IMR-90 (cell line): ENCODE data around the gene EAF1. TPM values are rescaled to one million over a fixed set of nuclear protein-coding genes. Genes with fewer than 3 reads are reported as not detected.
"Not testable (repeated sequence)": the region's sequence is repeated elsewhere in the genome, so short reads cannot be mapped to it uniquely, and the experiment has no call there.

Experiments used
- ATAC-seq: fragments of 200-7000 bp; cut with Tn5 transposase; 2 replicates; pipeline ENCODE4 v1.9.1; 2020; ENCODE audit warnings: low read depth, mild to moderate bottlenecking, moderate library complexity
- BruUV-seq: library from RNA; stranded (reverse); fragments of 400-500 nt; replicated peaks from 2 replicates; lab custom pipeline; 2021; lab: Mats Ljungman, UMichigan
- CTCF ChIA-PET: fragments of 300-600 bp; formaldehyde crosslinking; extraction: SDS; loops from one replicate; lab custom pipeline; 2021; ENCODE audit warnings: antibody characterized with exemption; lab: Yijun Ruan, JAX
- POLR2A ChIA-PET: fragments of 300-600 bp; sonication (Branson Sonifier 250); formaldehyde crosslinking; loops from one replicate; lab custom pipeline; 2022; ENCODE audit warnings: antibody characterized with exemption; ENCODE audit not compliant: unreplicated experiment; lab: Charles Lee
- DNase-seq: peaks from one replicate; pipeline ENCODE4 v3.0.0; 2013
- H2AFZ ChIP-seq: replicated peaks from 2 replicates; pipeline ENCODE3; 2013; ENCODE audit warnings: low read length, mild to moderate bottlenecking; ENCODE audit not compliant: poor library complexity
- H2AK5ac ChIP-seq: 2 replicates; pipeline ENCODE4 v1.6.1; 2013; ENCODE audit warnings: low read depth, low read length, inconsistent platforms
- H2AK9ac ChIP-seq: replicated peaks from 2 replicates; pipeline ENCODE3; 2013; ENCODE audit warnings: mild to moderate bottlenecking, low read depth, low read length, moderate library complexity; ENCODE audit not compliant: poor library complexity
- H2BK120ac ChIP-seq: 2 replicates; pipeline ENCODE4 v1.6.1; 2013; ENCODE audit warnings: low read depth, low read length, inconsistent platforms
- H2BK15ac ChIP-seq: 3 replicates; pipeline ENCODE4 v1.6.1; 2013; ENCODE audit warnings: low read depth, low read length, inconsistent platforms
- H2BK20ac ChIP-seq: 2 replicates; pipeline ENCODE4 v1.6.1; 2013; ENCODE audit warnings: low read depth, mild to moderate bottlenecking, inconsistent platforms, low read length, moderate library complexity
- H2BK5ac ChIP-seq: 2 replicates; pipeline ENCODE4 v1.6.1; 2013; ENCODE audit warnings: mild to moderate bottlenecking, low read depth, low read length, inconsistent platforms; ENCODE audit not compliant: poor library complexity, severe bottlenecking
- H3K14ac ChIP-seq: replicated peaks from 2 replicates; pipeline ENCODE4 v1.6.1; 2013; ENCODE audit warnings: low read depth, low read length, inconsistent platforms
- H3K18ac ChIP-seq: 2 replicates; pipeline ENCODE4 v1.6.1; 2013; ENCODE audit warnings: low read depth, low read length, control low read depth
- H3K23ac ChIP-seq: 2 replicates; pipeline ENCODE4 v1.6.1; 2013; ENCODE audit warnings: low read depth, low read length, inconsistent platforms
- H3K27ac ChIP-seq: 2 replicates; pipeline ENCODE4 v1.5.1; 2013; ENCODE audit warnings: mild to moderate bottlenecking, control low read depth, low read length; ENCODE audit not compliant: insufficient read depth
- H3K27me3 ChIP-seq: 2 replicates; pipeline ENCODE4 v1.6.1; 2013; ENCODE audit warnings: low read length; ENCODE audit not compliant: control insufficient read depth, insufficient read depth
- H3K36me3 ChIP-seq: 2 replicates; pipeline ENCODE4 v1.6.1; 2013; ENCODE audit warnings: low read length, mixed read lengths; ENCODE audit not compliant: control insufficient read depth, insufficient read depth
- H3K4ac ChIP-seq: 2 replicates; pipeline ENCODE4 v1.6.1; 2013; ENCODE audit warnings: low read depth, low read length, inconsistent platforms
- H3K4me1 ChIP-seq: 2 replicates; pipeline ENCODE4 v1.6.1; 2013; ENCODE audit warnings: low read length, mixed read lengths; ENCODE audit not compliant: control insufficient read depth, insufficient read depth
- H3K4me2 ChIP-seq: 2 replicates; pipeline ENCODE4 v1.6.1; 2013; ENCODE audit warnings: low read depth, mild to moderate bottlenecking, control low read depth, low read length, moderate library complexity
- H3K4me3 ChIP-seq: 2 replicates; pipeline ENCODE4 v1.5.1; 2013; ENCODE audit warnings: low read depth, mild to moderate bottlenecking, control low read depth, low read length, moderate library complexity; ENCODE audit not compliant: insufficient read depth
- H3K56ac ChIP-seq: 2 replicates; pipeline ENCODE4 v1.6.1; 2013; ENCODE audit warnings: low read length, inconsistent platforms; ENCODE audit not compliant: insufficient read depth; ENCODE audit errors: extremely low read depth
- H3K79me1 ChIP-seq, 2 experiments: 2 replicates each; pipeline ENCODE4 v1.6.1; 2013; ENCODE audit warnings: low read length in 2 of 2, inconsistent platforms in 1 of 2, low read depth in 1 of 2
- H3K9ac ChIP-seq: 2 replicates; pipeline ENCODE4 v1.6.1; 2013; ENCODE audit warnings: low read depth, low read length, control low read depth
- H3K9me1 ChIP-seq: 2 replicates; pipeline ENCODE4 v1.6.1; 2013; ENCODE audit warnings: low read length, inconsistent platforms; ENCODE audit not compliant: insufficient read depth
- H3K9me3 ChIP-seq: 2 replicates; pipeline ENCODE4 v1.6.1; 2013; ENCODE audit warnings: low read length; ENCODE audit not compliant: control insufficient read depth, insufficient read depth
- H4K20me1 ChIP-seq: 2 replicates; pipeline ENCODE4 v1.6.1; 2013; ENCODE audit warnings: low read length, inconsistent platforms; ENCODE audit not compliant: insufficient read depth
- H4K5ac ChIP-seq: 2 replicates; pipeline ENCODE4 v1.6.1; 2013; ENCODE audit warnings: mild to moderate bottlenecking, low read depth, low read length, control low read depth
- H4K8ac ChIP-seq, 2 experiments: 2 replicates each; pipeline ENCODE4 v1.6.1; 2013; ENCODE audit warnings: low read depth in 2 of 2, low read length in 2 of 2, control low read depth in 1 of 2, inconsistent platforms in 1 of 2
- H4K91ac ChIP-seq: 2 replicates; pipeline ENCODE4 v1.6.1; 2013; ENCODE audit warnings: low read depth, low read length, inconsistent platforms; ENCODE audit not compliant: insufficient read depth
- WGBS, 2 experiments: methylation state at CpG; one replicate each; pipeline versions ENCODE4 v1.1.5 to v1.1.7; 2013; ENCODE audit warnings: missing lambda C conversion rate in 2 of 2; ENCODE audit not compliant: insufficient read length in 1 of 2; ENCODE audit errors: extremely low coverage in 2 of 2; 5-methylcytosine and 5-hydroxymethylcytosine counted together
- dilution Hi-C: fragments of 300-500 bp; cut with HindIII; formaldehyde crosslinking; loops from one replicate; pipeline ENCODE4 v1.14.3; 2018; ENCODE audit warnings: low sequenced_read_pairs; ENCODE audit not compliant: unreplicated experiment
- in situ Hi-C: fragments of 300-500 bp; cut with MboI; formaldehyde crosslinking; loops from 3 replicates; pipeline ENCODE4 v1.14.3; 2019; ENCODE audit warnings: low sequenced_read_pairs, inconsistent platforms, mixed read lengths
- intact Hi-C: fragments of 100-400 bp; cut with micrococcal nuclease; formaldehyde crosslinking; loops from 2 replicates; pipeline ENCODE4 v1.10.0; 2022
- polyA plus RNA-seq, 3 experiments: library from polyadenylated mRNA; depleted of rRNA; stranded (reverse); fragments of >200 nt; gene quantifications; 2 replicates each; pipeline ENCODE4 v1.2.3, GENCODE V29; 2012; ENCODE audit warnings: low replicate concordance in 1 of 3
- total RNA-seq: library from RNA; depleted of rRNA; stranded (reverse); fragments of >200 nt; gene quantifications from 2 replicates; pipeline ENCODE4 v1.2.3, GENCODE V29; 2012

The EAF1 gene
- total and polyA plus RNA-seq, 2 of the 4 experiments (the other 2 are of a cell fraction): 7.0 to 21.3 TPM

DNA sequence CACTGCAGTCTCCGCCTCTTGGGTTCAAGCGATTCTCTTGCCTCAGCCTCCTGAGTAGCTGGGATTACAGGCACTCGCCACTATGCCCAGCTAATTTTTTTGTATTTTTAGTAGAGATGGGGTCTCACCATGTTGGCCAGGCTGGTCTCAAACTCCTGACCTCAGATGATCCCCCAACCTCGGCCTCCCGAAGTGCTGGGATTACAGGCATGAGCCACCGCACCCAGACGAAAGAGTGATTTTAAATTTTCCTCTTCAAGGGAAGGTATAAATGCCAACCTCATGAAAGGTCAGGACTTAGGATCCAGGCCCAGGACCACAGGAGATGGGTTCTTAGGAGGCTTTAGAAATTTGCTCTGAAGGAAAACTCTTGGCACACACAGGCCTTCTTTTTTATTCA, 16.4 kb upstream of the EAF1 start:
- H3K27ac ChIP-seq, H3K9me3 ChIP-seq, H3K56ac ChIP-seq, H3K4me3 ChIP-seq, DNase-seq, H2BK15ac ChIP-seq, H3K23ac ChIP-seq, H3K4me2 ChIP-seq, H4K5ac ChIP-seq, H3K27me3 ChIP-seq, H2BK5ac ChIP-seq, H3K14ac ChIP-seq, H3K18ac ChIP-seq, H2BK120ac ChIP-seq, dilution Hi-C loops, H2AK9ac ChIP-seq, in situ Hi-C loops, H4K91ac ChIP-seq, H4K8ac ChIP-seq, H3K9ac ChIP-seq, H2BK20ac ChIP-seq, CTCF ChIA-PET, intact Hi-C loops, ATAC-seq, H3K79me1 ChIP-seq, H3K9me1 ChIP-seq, POLR2A ChIA-PET, H3K4me1 ChIP-seq, BruUV-seq, H2AK5ac ChIP-seq, H3K4ac ChIP-seq, H2AFZ ChIP-seq, H4K20me1 ChIP-seq: not testable (repeated sequence)
- no CpG with 5 or more reads among the region's 7 CpGs for WGBS, 2 experiments
- peaks cover 33% of the 10 kb centered on the region for H3K36me3 ChIP-seq
